AG09309 (cell line): ENCODE data around the gene ACTG2.

ENCODE experiments used
- DNase-seq: peaks from one replicate; pipeline ENCODE4 v3.0.0-alpha.2; 2010; ENCODE audit warnings: low read depth
- H3K4me3 ChIP-seq: 2 replicates; pipeline ENCODE4 v1.5.1; 2011; ENCODE audit warnings: mild to moderate bottlenecking, low read depth, low read length, moderate library complexity; ENCODE audit not compliant: control insufficient read depth
- CTCF ChIP-seq: IDR thresholded peaks from 2 replicates; pipeline ENCODE4 v1.5.1; 2011; ENCODE audit warnings: mild to moderate bottlenecking, low read depth, low read length, inconsistent platforms; ENCODE audit not compliant: insufficient read depth, control insufficient read depth; ENCODE audit errors: missing control alignments

The ACTG2 gene

GRCh38 chr2:73925853-73926492 is 33.2 kb downstream of the ACTG2 start:
- H3K4me3 ChIP-seq, result peak overlapping the region; percentile 78; the same call in 1 of the 2 replicates
- TF ChIP-seq CTCF, result no peak
- DNase-seq, result no peak

GRCh38 chr2:73926493-73927327 is 33.9 kb downstream of the ACTG2 start, which contains the start of gene DGUOK:
TSS of gene DGUOK (plus strand) at chr2:73926880. CDS start at chr2:73926911, 31 bp downstream.
- peak; percentile 97 for DNase-seq
- TF ChIP-seq CTCF, result no peak

GRCh38 chr2:73927344-73927743 is 34.5 kb downstream of the ACTG2 start:
- TF ChIP-seq CTCF, result no peak
- no peak for DNase-seq
- H3K4me3 ChIP-seq, result peak overlapping the region; percentile 78

More at GRCh38 chr2:73926493-73927327, 33.9 kb downstream of the ACTG2 start, which contains the start of gene DGUOK:
- H3K4me3 ChIP-seq, result peak within 1 kb of the TSS; percentile 78

- no peak for TF ChIP-seq CTCF
- no peak overlapping the region for H3K4me3 ChIP-seq
- no peak for DNase-seq
Measured at GRCh38 chr2:73928963-73929347, 36.1 kb downstream of the ACTG2 start.

- no peak for TF ChIP-seq CTCF
- no peak overlapping the region for H3K4me3 ChIP-seq
- DNase-seq, result no peak
Measured at GRCh38 chr2:73930386-73930785, 37.6 kb downstream of the ACTG2 start.

GRCh38 chr2:73931531-73932500 is 39.0 kb downstream of the ACTG2 start:
- TF ChIP-seq CTCF, result no peak
- DNase-seq, result no peak
- no peak overlapping the region for H3K4me3 ChIP-seq
